Panc1 (cell line): ENCODE measurements around the gene ATP11A. TPM values are rescaled to one million over a fixed set of nuclear protein-coding genes. Genes with fewer than 3 reads are reported as not detected.

Experiments used
- ATAC-seq: fragments of 200-7000 bp; cut with Tn5 transposase; 2 replicates; pipeline ENCODE4 v1.9.1; 2020; ENCODE audit warnings: mild to moderate bottlenecking, moderate library complexity
- BruUV-seq: library from RNA; stranded (reverse); fragments of 400-500 nt; replicated peaks from 2 replicates; lab custom pipeline; 2021; lab: Mats Ljungman, UMichigan
- CTCF ChIA-PET: fragments of 300-600 bp; sonication (Branson Sonifier 250); formaldehyde crosslinking; loops from one replicate; lab custom pipeline; 2022; ENCODE audit warnings: antibody characterized with exemption; lab: Charles Lee
- POLR2A ChIA-PET: fragments of 300-600 bp; sonication (Branson Sonifier 250); formaldehyde crosslinking; loops from one replicate; lab custom pipeline; 2022; ENCODE audit warnings: antibody characterized with exemption; lab: Charles Lee
- DNase-seq: peaks from one replicate; pipeline ENCODE4 v3.0.0-alpha.2; 2010; ENCODE audit warnings: low read depth, low spot score
- H3K27ac ChIP-seq: 2 replicates; pipeline ENCODE4 v1.5.1; 2011; ENCODE audit warnings: mild to moderate bottlenecking, low read length, inconsistent platforms
- H3K27me3 ChIP-seq: fragments of 200-500 bp; sonication (Bioruptor generic); 2 replicates; pipeline ENCODE4 v1.6.0; 2014; ENCODE audit warnings: low read length, inconsistent platforms; ENCODE audit not compliant: control insufficient read depth, insufficient read depth
- H3K36me3 ChIP-seq: fragments of 200-500 bp; sonication (Bioruptor generic); 2 replicates; pipeline ENCODE4 v1.5.1; 2014; ENCODE audit warnings: inconsistent platforms, mild to moderate bottlenecking, low read length, moderate library complexity; ENCODE audit not compliant: control insufficient read depth, insufficient read depth
- H3K4me1 ChIP-seq: 2 replicates; pipeline ENCODE4 v1.5.1; 2011; ENCODE audit warnings: inconsistent platforms, mild to moderate bottlenecking, low read length, moderate library complexity; ENCODE audit not compliant: control insufficient read depth, insufficient read depth
- H3K4me3 ChIP-seq, 2 experiments: 2 replicates each; pipeline ENCODE4 v1.5.1; 2011 to 2012; ENCODE audit warnings: low read depth in 2 of 2, low read length in 2 of 2, mild to moderate bottlenecking in 2 of 2, inconsistent platforms in 1 of 2, moderate library complexity in 1 of 2
- H3K9me3 ChIP-seq: fragments of 200-500 bp; sonication (Bioruptor generic); 2 replicates; pipeline ENCODE4 v1.5.1; 2014; ENCODE audit warnings: low read depth, mild to moderate bottlenecking, inconsistent platforms, low read length, moderate library complexity; ENCODE audit not compliant: control insufficient read depth, insufficient read depth
- CTCF ChIP-seq: fragments of 450-650 bp; IDR thresholded peaks from 2 replicates; pipeline ENCODE4 v1.5.1; 2017; ENCODE audit warnings: mild to moderate bottlenecking
- POLR2AphosphoS5 ChIP-seq: IDR thresholded peaks from 2 replicates; pipeline ENCODE4 v1.6.1; 2012; ENCODE audit warnings: mild to moderate bottlenecking, low read depth, low read length, moderate library complexity
- REST ChIP-seq, 2 experiments: IDR thresholded peaks; 2 replicates each; pipeline ENCODE4 v1.6.1; 2011 to 2012; ENCODE audit warnings: low read depth in 2 of 2, control low read depth in 1 of 2, low read length in 1 of 2, mild to moderate bottlenecking in 1 of 2, moderate library complexity in 1 of 2; ENCODE audit not compliant: insufficient read depth in 1 of 2
- SIN3A ChIP-seq: IDR thresholded peaks from 2 replicates; pipeline ENCODE4 v1.6.1; 2012; ENCODE audit warnings: low read depth, mild to moderate bottlenecking, low read length, moderate library complexity, borderline replicate concordance; ENCODE audit not compliant: insufficient read depth
- TCF7L2 ChIP-seq: IDR thresholded peaks from 2 replicates; pipeline ENCODE4 v1.6.1; 2011; ENCODE audit warnings: mild to moderate bottlenecking, low read depth, low read length, inconsistent platforms
- in situ Hi-C: cut with HindIII; loops from 2 replicates; pipeline ENCODE4 v1.10.0; 2016; ENCODE audit warnings: low sequenced_read_pairs, low pct_unique_long_range_greater_than_20kb
- intact Hi-C: fragments of 100-400 bp; cut with micrococcal nuclease; formaldehyde crosslinking; loops from one replicate; pipeline ENCODE4 v1.10.0; 2022; ENCODE audit not compliant: unreplicated experiment
- total RNA-seq: library from RNA; stranded (reverse); gene quantifications from one replicate; pipeline ENCODE4 v1.2.1, GENCODE V29; 2021; ENCODE audit not compliant: unreplicated experiment

The ATP11A gene
- total RNA-seq, 1 experiment from 2014 or later, result 85.8 TPM

DNA sequence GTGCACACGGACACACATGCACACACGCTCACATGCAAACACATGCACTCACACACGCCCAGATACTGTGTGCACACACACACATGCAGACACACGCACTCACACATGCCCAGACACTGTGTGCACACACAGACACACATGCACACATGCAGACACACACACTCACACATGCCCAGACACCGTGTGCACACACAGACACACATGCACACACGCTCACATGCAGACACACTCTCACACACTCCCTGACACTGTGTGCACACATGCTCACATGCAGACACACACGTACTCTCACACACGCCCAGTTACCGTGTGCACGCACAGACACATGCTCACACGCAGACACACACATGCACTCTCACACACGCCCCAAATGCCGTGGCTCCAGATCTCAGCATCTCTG lies 142.0 kb downstream of the ATP11A start:
- DNase-seq (no peak), ATAC-seq (no peak)
- no peak for TF ChIP-seq CTCF
- no peaks in the 10 kb centered on the region for H3K9me3 ChIP-seq
- intact Hi-C loops, result no loop called here
- POLR2A ChIA-PET, result no interaction called here
- no peak overlapping the region for H3K4me3 ChIP-seq
- H3K27me3 ChIP-seq, result no peaks in the 10 kb centered on the region
- H3K36me3 ChIP-seq, result no peaks in the 10 kb centered on the region
- CTCF ChIA-PET, result no interaction called here
- no peaks in the 10 kb centered on the region for H3K4me1 ChIP-seq
- in situ Hi-C loops, result no loop called here
- no TSS peak for BruUV-seq
- no peak overlapping the region for H3K27ac ChIP-seq

DNA sequence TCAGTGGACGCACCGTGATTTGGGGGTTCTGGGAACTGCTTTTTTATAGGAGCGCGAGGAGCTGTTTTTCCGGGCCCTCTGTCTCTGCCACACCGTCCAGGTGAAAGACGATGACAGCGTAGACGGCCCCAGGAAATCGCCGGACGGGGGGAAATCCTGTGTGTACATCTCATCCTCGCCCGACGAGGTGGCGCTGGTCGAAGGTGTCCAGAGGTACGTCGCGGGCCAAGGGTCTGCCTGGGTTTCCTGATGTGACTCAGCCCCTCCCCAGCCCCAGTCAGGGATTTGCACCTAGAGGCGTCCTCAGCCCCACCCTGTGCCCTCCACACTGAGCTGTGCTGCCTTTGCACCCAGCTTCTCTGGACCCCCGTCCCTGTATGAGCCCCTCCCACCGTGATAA lies 143.0 kb downstream of the ATP11A start:
- BruUV-seq, result no TSS peak
- no peaks in the 10 kb centered on the region for H3K9me3 ChIP-seq
- in situ Hi-C loops (no loop called here), intact Hi-C loops (no loop called here)
- POLR2A ChIA-PET, result no interaction called here
- H3K36me3 ChIP-seq, result no peaks in the 10 kb centered on the region
- no peak overlapping the region for H3K4me3 ChIP-seq
- CTCF ChIA-PET, result no interaction called here
- H3K27me3 ChIP-seq, result no peaks in the 10 kb centered on the region
- H3K27ac ChIP-seq, result no peak overlapping the region
- TF ChIP-seq POLR2AphosphoS5, result no peak
- no peak for TF ChIP-seq CTCF
- no peak for TF ChIP-seq SIN3A
- TF ChIP-seq REST (IDR thresholded peaks at IDR 0.05; ENCODE audit: insufficient read depth in 1 of 2, low read depth in 2 of 2, low read length in 1 of 2), result no peak
- no peak for TF ChIP-seq TCF7L2
- DNase-seq (no peak), ATAC-seq (no peak)
- H3K4me1 ChIP-seq, result no peaks in the 10 kb centered on the region
